Liver (tissue), 3 donors: Measurements from ENCODE around the gene SLC7A10.

Experiments used
- CTCF ChIP-seq: fragments of 150-350 bp; IDR thresholded peaks from 2 replicates; pipeline ENCODE4 v1.5.1; 2017; ENCODE audit warnings: improper control_type of control experiment, low read depth, low read length; ENCODE audit not compliant: missing input control
- FOXA1 ChIP-seq: IDR thresholded peaks from 2 replicates; pipeline ENCODE4 v1.6.1; 2016; ENCODE audit warnings: antibody characterized with exemption
- GABPA ChIP-seq, 2 donors: IDR thresholded peaks in 1 of 2; conservative IDR thresholded peaks in 1 of 2; 2 replicates each; pipeline ENCODE4 v1.6.1; 2016; ENCODE audit warnings: antibody characterized with exemption in 2 of 2, mild to moderate bottlenecking in 1 of 2, moderate library complexity in 1 of 2
- JUND ChIP-seq, 2 donors: IDR thresholded peaks; 2 replicates each; pipeline ENCODE4 v1.6.1; 2016; ENCODE audit warnings: antibody characterized with exemption in 2 of 2
- MAX ChIP-seq: IDR thresholded peaks from 2 replicates; pipeline ENCODE4 v1.6.1; 2016; ENCODE audit warnings: antibody characterized with exemption
- REST ChIP-seq: IDR thresholded peaks from 2 replicates; pipeline ENCODE4 v1.6.1; 2016; ENCODE audit warnings: antibody characterized with exemption, mild to moderate bottlenecking
- SP1 ChIP-seq: IDR thresholded peaks from 2 replicates; pipeline ENCODE4 v1.6.1; 2018; ENCODE audit warnings: antibody characterized with exemption, mild to moderate bottlenecking
- TAF1 ChIP-seq: conservative IDR thresholded peaks from 2 replicates; pipeline ENCODE4 v1.6.1; 2016; ENCODE audit warnings: antibody characterized with exemption, mild to moderate bottlenecking
- YY1 ChIP-seq: IDR thresholded peaks from 2 replicates; pipeline ENCODE4 v1.6.1; 2016; ENCODE audit warnings: antibody characterized with exemption, mild to moderate bottlenecking
- ZBTB33 ChIP-seq: IDR thresholded peaks from 2 replicates; pipeline ENCODE4 v1.6.1; 2016; ENCODE audit warnings: antibody characterized with exemption
- donor health status: healthy.
- donor health status: healthy.

GRCh38 chr19:33251526-33252090 lies 26.0 kb upstream of the SLC7A10 start:
- TF ChIP-seq JUND (IDR thresholded peaks at IDR 0.05) (no peak), REST (no peak), CTCF (no peak), ZBTB33 (no peak), TAF1 (no peak), GABPA (IDR thresholded peaks at IDR 0.05 in 1 of 2, conservative IDR thresholded peaks at IDR 0.05 in 1 of 2) (no peak), MAX (no peak), SP1 (no peak), FOXA1 (no peak), YY1 (no peak)
